ENCODE results near the gene NPAS2.

NPAS2 gene

GRCh38 chr2:100796499-100797100 is 23.3 kb upstream of the NPAS2 start:
- DNase-seq (ENCODE audit: low read depth), result no peak

- DNase-seq (ENCODE audit: low read depth), result no peak
Observed at GRCh38 chr2:100799686-100800085, 20.3 kb upstream of the NPAS2 start.

DNA sequence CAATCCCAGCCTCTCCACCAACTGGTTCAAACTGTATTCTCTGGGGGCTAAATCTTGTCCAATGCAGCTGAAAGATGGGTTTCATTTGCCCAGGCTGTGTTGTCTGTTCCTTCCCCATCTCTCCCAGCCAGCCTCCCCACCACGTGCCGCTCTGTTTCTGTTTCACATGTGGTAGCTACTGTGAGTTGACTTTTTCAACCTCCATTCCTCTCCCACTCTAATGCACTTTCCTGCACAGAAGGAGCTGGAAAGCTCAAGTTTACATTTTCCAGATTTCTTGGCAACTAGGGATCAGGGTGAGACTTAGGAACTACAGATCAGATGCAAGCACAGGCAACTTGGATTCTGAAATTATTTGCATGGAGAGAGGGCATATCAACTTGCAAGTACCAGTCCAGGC is 19.0 kb upstream of the NPAS2 start:
- DNase-seq (ENCODE audit: low read depth), result no peak

- DNase-seq (ENCODE audit: low read depth), result no peak
Observed at GRCh38 chr2:100801402-100801801, 18.5 kb upstream of the NPAS2 start.

GRCh38 chr2:100802066-100802465 is 17.9 kb upstream of the NPAS2 start:
- DNase-seq (ENCODE audit: low read depth), result no peak

DNA sequence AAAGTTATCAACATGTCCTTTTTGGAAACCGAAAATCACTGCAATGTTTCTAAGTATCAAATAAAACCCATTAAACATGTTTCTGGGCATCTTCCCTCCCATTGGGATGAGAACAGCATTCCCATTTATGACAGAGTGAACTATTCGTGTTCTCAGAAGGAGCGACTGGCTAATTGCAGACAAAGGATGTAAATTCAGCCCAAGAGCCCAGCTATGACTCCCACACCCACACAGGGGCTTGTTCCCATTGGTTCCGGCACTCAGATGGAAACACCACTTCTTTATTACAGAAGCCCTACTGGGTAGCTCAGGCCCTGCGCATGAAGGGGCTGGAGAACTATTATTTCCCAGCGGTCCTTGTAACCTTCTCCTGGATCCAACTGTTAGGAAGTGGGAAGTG is 16.6 kb upstream of the NPAS2 start:
- DNase-seq (ENCODE audit: low read depth), result no peak

DNA sequence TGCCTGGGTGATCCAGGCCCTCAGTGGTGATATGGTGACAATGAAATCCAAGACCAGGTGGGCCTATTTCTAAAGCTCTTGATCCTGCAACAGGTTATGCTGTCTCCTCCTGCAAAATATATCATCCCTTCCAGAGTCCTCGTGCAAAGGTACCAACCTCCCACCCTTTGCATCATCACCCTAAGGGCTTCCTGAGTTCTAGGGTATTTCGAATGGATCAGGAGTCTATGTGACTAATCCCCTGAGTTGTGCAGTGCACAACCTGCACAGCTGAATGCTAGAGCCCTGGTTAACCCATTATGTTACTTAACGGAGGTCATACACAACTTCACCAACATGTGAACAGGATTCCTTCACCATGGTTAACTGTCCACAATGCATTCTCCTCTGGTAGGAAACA is 13.4 kb upstream of the NPAS2 start:
- no peak for DNase-seq (ENCODE audit: low read depth)

DNA sequence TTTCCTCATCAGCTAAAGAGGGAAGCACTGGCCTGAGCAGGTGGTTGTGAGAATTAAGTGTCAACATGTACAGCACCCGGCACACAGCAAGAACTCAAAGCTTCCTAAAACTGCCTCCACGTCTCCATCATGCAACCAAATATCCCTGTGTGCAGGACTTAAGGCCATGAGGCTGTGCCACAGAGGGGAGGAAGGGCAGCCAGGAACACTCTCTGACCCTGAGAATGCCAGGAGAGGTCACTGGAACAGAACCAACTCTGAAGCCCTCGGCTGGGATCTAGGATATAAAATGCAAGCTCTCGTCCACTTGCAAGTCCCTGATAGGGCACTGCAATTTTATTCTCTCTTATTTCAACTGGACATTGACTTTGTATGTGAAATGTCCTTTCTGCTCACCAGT is 12.2 kb upstream of the NPAS2 start:
- DNase-seq (ENCODE audit: low read depth), result no peak

GRCh38 chr2:100808582-100808981 is 11.4 kb upstream of the NPAS2 start:
- DNase-seq (ENCODE audit: low read depth), result no peak

DNA sequence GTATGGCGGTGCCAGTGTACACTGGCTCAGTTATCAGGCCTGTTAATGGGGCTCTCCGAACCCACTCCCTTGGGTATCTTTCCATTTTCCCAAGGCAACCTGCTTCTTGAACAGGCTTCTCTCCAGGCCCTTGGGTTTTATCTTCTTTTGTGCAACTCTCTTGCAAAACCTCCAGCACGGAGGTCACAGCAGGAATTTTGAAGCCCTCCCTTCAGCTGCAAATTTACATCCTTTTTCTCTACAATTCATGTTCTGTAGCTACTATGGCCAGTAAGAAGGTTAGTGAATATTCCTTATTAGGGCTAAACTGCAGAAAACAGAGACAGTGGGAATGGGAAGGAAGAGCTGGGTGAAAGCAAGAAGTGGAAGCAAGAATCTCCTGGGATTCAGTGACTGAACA is 10.4 kb upstream of the NPAS2 start:
- DNase-seq (ENCODE audit: low read depth), result no peak

- DNase-seq (ENCODE audit: low read depth), result no peak
Observed at GRCh38 chr2:100810603-100811145, 9.3 kb upstream of the NPAS2 start.

- DNase-seq (ENCODE audit: low read depth), result no peak
Observed at GRCh38 chr2:100812116-100812515, 7.8 kb upstream of the NPAS2 start.

- no peak for DNase-seq (ENCODE audit: low read depth)
Observed at GRCh38 chr2:100812573-100812972, 7.4 kb upstream of the NPAS2 start.

GRCh38 chr2:100813527-100813926 is 6.4 kb upstream of the NPAS2 start:
- no peak for DNase-seq (ENCODE audit: low read depth)

DNA sequence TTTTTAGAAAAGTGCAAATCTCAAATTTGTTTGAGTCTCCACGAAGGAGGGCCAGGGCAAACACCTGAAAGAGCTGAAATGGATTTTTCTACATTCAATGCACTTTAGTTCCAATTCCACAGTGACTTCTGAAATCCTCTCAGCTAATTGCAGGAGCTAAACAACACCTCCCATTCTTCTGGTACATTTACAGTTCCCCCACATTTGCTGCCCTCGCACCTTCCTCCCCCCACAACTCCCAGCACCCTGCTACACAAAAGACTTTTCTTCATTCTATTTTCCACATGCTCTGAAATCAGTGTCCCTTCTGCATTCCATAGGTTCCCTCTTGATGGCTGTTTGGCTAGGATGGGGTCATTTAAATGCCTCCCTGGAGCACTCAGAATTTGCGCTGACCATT is 5.9 kb upstream of the NPAS2 start:
- no peak for DNase-seq (ENCODE audit: low read depth)

- DNase-seq (ENCODE audit: low read depth), result no peak
Observed at GRCh38 chr2:100814453-100814852, 5.5 kb upstream of the NPAS2 start.

DNA sequence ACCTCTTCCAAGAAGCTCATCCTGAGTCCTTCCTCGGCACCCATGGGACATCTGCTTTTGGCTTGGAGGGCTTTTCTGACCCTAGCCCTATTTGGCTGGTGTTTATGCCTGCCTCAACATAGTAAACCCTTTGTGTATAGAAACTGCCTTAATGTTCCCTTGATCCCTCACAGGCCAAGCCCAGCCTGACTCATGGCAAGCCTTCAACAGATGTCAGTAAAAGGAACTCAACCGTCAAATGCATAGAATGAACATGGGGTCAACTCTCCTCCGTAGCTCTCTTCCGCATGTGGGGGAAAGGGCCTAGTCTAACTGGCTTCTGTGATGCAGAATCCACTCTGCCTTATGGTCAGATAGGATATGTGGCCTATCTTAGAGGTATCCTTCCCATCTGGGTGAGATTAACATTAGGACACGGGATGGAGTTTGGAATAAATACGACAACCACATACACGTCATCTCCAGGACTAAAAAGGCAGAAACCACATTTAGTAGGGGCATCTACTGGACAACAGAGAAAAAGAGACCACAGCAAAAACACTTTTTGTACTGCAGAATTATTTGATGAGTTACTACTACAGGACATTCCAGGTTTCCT is 2.5 kb upstream of the NPAS2 start:
- DNase-seq (ENCODE audit: low read depth), result no peak

DNA sequence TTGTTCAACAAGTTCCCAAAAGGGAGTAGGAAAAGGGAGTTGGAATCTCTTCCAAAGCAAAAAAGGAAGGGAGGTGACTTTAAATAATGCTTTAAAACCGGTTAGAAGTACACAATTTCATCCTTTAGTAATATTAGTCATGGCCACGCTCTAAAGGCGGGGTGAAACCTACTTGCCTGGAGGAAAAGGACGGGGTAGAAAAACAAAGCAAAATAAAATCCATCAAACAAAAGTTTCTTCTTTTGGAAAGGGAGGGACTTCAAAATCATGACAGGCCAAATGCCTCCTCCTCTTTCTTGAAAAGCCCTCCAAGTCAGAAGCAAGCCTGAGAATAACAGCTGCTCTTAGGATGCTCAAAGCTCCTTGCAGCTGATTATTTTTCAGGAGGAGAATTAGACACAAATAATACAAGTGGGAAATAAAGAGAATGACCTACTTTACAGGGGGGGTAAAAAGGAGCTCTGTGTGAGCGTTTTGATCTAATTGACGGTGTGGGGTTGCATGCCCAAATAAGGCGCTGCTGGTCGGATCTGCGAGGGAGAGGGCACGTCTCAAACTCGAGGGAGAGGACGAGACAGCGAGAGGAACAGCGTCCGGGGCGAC is 1.8 kb upstream of the NPAS2 start:
- no peak for DNase-seq (ENCODE audit: low read depth)

- DNase-seq (ENCODE audit: low read depth), result no peak
Observed at GRCh38 chr2:100818606-100819369, 1.2 kb upstream of the NPAS2 start.

- DNase-seq (ENCODE audit: low read depth), result no peak
Observed at GRCh38 chr2:100820273-100820522, 259 bp downstream of the NPAS2 start.

DNA sequence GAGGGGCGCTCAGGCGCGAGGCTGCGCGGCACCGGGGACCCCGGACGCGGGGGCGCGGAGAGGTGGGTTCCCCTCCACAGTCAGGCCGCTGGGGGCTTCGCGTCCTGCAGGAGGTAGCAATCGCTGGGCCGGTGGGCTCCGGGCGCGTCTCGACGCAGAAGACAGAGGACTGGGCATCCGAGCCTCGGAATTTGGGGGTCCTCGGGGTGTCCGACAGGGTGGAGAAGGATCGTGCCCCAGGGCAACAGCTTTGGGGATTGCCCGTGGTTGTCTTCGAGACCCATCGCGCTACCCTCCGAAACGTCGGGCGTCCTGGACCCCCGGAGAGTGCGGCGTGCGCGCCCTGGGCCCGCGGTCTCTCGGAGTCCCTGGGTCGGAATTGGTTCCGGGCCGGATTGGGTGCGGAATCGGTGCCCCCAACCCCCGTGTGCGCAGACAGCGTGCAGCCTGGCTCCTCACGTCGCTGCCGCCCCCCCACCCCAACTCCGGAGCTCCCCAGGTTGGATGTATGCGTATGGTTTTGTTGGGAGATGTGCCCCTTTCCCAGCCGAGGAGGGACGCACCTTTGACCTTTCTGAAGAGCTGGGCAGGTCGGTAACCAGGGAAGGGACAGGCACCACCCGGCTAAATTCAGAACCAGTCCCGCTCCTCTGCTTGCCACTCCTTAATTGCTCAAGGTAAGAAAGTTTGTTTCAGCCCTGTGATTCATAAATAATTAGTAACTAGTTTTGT is 750 bp downstream of the NPAS2 start:
- no peak for DNase-seq (ENCODE audit: low read depth)

DNA sequence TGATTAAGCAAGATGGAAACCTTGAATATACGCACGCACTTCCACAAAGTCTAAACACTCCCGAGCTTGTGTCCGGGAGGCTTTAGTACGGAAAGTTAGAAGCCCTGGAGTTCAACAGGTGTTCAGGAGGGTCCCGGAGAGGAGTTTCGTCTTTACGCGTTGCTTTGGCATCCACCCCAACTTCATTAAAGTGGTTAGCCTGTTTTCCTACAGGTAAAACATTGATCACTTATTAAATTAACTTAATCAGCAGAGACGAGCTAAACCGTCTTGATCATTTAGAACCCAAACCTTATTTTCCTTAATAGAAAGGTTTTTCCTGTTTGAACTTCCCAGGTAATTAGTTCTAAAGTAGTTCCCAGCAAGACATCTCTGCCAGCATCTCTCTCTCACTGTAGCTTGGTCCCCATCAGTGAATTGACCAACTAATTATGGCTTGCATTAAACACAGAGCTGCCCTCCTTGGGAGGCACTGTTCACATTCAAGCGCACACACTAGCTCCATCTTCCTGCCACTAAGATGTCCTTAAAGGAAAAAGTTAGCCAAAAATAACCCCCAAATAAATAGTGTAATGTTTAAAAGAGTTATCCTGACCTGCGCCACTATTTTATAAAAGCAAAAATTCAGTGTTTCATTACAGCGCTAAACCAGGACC is 1.4 kb downstream of the NPAS2 start:
- no peak for DNase-seq (ENCODE audit: low read depth)

Data from T-helper 22 cell (primary cell).